Mammary epithelial cell (primary cell): ENCODE results near the gene TMEM79.

Experiments
- EZH2 ChIP-seq: IDR thresholded peaks from 2 replicates; pipeline ENCODE4 v1.6.1; 2012; ENCODE audit warnings: low read length, inconsistent platforms, borderline replicate concordance
- TF ChIP-seq, protein P1 (sequence below), 2 donors: IDR thresholded peaks in 1 of 2; conservative IDR thresholded peaks in 1 of 2; 2 replicates each; pipeline ENCODE4 v1.5.1; 2011 to 2012; ENCODE audit warnings: inconsistent platforms in 2 of 2, low read length in 2 of 2, mild to moderate bottlenecking in 2 of 2, control low read depth in 1 of 2, low read depth in 1 of 2; ENCODE audit not compliant: insufficient read depth in 1 of 2; ENCODE audit errors: extremely low read depth in 1 of 2

DNA sequence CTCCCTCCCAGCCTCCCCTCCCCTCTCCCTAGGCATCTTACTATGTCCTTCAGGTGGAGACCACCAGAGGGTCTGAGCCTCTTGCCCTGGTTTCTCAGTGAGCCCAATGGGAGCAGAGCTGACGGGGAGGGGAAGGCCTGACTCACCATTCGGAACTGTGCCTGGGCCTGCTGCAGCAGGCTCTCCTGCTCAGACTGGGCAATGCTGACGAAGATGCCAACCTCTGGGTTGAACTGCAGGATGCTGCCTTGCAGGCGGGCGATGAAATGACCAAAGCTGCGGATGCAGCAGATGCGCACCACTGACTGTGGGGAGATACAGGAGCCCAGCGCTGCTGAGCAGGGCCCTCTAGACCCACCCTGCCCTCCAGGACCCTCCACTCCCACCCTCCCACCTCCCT lies 25.3 kb upstream of the TMEM79 start:
- TF ChIP-seq, protein P1, sequence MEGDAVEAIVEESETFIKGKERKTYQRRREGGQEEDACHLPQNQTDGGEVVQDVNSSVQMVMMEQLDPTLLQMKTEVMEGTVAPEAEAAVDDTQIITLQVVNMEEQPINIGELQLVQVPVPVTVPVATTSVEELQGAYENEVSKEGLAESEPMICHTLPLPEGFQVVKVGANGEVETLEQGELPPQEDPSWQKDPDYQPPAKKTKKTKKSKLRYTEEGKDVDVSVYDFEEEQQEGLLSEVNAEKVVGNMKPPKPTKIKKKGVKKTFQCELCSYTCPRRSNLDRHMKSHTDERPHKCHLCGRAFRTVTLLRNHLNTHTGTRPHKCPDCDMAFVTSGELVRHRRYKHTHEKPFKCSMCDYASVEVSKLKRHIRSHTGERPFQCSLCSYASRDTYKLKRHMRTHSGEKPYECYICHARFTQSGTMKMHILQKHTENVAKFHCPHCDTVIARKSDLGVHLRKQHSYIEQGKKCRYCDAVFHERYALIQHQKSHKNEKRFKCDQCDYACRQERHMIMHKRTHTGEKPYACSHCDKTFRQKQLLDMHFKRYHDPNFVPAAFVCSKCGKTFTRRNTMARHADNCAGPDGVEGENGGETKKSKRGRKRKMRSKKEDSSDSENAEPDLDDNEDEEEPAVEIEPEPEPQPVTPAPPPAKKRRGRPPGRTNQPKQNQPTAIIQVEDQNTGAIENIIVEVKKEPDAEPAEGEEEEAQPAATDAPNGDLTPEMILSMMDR (conservative IDR thresholded peaks at IDR 0.05 in 1 of 2, IDR thresholded peaks at IDR 0.05 in 1 of 2; ENCODE audit: extremely low read depth in 1 of 2, insufficient read depth in 1 of 2, low read depth in 1 of 2, low read length in 2 of 2) = no peak
- no peak for TF ChIP-seq EZH2
